Measurements from ENCODE around the gene GIPC3.

The GIPC3 gene, protein sequence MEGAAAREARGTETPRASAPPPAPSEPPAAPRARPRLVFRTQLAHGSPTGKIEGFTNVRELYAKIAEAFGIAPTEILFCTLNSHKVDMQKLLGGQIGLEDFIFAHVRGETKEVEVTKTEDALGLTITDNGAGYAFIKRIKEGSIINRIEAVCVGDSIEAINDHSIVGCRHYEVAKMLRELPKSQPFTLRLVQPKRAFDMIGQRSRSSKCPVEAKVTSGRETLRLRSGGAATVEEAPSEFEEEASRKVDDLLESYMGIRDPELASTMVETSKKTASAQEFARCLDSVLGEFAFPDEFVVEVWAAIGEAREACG

DNA sequence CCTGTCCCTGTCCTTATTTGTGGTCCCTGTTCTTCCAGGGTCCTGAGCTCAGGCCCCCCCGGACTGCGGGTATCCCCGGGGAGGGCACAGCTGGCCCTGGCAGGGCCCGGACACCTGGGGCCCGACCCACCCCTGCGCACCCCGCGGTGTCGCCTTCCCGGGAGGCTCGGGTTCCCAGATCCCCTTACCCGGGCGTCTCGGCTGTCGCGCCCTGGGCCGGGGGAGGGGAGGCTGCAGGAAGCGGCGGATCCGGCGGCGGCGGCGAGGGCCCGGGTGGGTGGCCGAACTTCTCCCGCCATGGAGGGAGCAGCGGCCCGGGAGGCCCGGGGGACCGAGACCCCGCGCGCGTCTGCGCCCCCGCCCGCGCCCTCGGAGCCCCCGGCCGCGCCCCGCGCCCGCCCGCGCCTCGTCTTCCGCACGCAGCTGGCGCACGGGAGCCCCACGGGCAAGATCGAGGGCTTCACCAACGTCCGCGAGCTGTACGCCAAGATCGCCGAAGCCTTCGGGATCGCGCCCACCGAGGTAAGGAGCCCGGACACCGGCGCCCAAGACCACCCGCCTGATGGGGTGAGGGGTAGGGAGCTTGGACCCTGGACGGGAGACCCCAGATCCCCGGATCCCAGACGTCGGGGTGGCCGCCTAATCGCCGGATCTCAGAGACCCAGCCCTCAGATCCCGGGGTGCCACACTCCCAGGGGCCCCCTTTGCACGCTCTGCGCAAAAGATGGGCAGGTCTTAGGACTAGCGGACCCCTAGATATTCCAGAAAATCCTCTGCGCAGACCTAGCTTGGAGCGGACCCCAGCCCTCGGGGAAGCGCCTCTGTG lies at the start of gene GIPC3:
GIPC3 (plus strand) TSS at position 178 of the 826 bp plus-strand sequence; CDS start at position 298, 120 bp downstream.
- DNase-seq (ENCODE audit: low spot score): no peak

DNA sequence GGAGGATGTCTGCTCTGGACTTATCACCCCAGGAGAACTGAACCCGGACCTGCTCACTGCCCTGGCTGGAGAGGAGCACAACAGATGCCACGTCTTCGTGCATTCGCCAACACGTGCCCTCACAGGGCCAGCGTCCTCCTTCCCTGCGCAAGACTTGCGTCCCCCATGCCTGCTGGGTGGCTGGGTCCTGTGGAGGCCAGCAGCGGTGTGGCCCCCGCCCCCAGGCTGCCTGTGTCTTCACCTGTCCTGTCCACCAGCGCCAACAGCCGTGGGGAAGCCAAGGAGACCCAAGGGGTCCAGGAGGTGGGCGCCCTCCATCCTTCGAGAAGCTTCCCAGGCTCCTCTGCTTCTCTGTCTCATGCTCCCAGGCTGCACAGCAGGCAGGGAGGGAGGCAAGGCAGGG lies 49.7 kb upstream of the GIPC3 start:
- no peak for DNase-seq (ENCODE audit: low spot score)

DNA sequence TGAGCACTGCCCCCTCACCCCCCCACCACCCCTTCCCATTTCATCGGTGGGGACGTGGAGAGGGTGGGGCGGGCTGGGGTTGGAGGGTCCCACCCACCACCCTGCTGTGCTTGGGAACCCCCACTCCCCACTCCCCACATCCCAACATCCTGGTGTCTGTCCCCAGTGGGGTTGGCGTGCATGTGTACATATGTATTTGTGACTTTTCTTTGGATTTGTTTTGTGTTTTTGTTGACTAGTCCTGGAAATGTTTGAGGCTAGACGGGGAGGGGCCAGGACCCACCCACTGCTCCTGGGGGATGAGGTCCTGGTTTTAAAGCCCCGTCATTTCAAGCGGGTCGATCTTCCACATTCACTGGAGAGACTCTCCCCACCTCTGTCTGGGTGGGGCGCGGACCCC lies 49.3 kb upstream of the GIPC3 start:
- DNase-seq (ENCODE audit: low spot score): no peak

DNA sequence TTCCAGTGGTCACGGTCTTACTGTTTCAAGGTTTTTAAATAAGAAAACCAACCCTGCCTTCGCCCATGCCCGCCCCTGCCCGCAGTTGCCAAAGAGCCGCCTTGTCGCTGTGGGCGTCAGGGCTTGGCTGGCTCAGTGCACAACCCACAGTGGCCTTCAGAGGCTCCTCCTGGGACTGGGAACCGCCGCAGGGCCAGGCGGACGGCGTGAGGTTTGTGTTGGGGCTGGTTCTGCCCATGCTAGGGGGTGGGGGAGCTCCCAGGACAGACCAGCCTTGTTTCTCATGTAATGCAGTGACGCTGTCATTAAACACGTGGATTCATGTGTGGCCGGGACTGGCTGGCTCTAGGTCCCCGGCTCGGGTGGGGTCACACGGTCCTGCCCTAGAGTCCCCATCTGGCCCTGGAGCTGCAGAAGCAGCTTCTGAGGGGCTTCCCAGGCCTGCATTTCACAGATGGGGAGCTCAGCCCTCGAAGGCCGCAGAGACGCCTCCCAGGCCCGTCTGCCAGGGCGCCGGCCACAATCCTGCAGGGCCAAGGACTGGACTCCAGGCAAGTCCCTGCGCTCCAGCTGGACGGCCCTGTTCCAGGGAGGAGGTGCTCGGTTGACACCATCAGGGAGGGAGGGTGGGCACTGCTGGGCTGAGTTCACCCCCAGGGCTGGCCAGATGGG lies 48.7 kb upstream of the GIPC3 start:
- DNase-seq (ENCODE audit: low spot score): no peak

DNA sequence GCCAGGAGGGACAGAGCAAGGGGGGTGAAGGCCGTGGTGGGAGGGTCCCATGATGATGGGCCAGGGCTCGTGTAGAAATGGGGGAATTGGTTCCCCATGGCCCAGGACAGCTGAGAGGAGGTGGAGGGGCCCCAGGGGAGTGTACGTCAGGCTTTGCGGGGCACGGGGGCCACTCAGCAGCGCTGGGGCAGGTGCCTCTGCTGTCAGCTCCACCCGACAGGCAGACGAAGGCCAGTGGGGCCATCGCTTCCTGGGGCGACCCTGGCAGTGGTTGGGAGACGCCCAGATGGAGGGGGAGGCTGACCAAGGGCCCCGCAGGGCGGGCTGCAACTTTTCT lies 48.2 kb upstream of the GIPC3 start:
- no peak for DNase-seq (ENCODE audit: low spot score)

DNA sequence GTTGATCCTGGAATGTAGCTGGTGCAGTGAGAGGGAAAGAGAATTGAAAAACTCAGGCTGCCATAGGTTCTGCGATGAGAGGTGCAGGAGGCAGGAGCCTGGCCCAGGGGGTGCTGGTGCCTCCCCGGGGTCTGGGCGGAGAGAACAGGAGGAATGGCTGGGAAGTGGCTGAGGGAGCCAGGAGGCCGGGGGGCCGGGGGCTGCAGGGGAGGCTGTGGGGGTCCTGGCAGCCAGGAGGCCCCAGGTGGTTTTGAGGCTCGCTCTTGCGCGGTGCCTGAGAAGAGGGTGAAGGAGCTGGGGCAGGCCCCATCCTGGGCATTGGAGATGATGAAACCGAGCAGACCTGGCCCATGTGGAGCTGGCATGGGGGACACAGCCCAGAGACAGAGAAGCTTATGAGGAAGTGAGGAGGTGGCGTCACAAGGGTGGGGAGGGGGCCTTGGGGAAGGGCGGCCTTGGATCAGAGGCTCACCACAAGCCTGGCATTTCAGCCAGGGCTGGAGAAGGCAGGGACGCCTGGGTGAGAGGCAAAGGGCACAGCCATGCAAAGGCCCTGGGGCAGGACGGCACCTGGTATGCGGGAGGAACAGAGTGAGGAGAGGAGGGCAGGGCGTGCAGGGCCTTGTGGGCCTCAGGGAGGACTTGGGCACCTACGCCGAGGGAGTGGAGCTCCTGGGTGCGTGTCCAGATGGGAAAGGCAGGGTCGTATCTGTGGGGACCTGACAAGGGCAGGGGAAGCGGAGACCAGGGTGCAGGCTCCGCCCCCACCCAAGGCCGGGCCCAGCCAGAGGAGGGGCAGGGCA lies 47.6 kb upstream of the GIPC3 start:
- no peak for DNase-seq (ENCODE audit: low spot score)

DNA sequence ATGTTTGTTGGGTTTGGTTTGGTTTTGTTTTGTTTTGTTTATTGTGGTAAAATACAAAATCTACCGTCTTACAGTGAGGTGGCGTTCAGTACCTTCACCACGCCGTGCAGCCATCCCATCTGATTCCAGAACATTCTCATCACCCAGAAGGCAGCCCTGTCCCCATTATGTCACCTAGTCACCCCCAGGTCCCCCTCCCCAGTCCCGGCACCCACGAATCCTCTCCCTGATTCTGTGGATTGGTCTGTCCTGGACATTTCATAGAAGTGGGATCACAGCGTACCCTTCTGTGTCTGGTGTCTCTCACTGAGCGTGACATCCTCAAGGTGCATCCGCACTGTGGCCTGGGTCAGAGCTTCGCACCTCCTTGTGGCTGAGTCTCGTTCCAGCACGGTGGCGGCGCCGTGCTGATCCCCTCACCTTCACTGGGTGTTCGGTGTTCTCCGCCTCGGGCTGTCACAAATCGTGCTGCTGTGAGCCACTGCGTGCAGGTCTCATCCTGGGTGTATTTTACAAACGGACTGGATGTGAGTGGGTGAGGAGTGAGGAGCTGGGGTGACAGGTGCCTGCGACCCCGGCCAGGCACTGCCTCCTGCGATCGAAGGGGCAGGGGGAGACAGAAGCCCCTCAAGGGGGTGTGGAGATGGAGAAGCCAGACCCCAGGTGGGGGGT lies 46.9 kb upstream of the GIPC3 start:
- no peak for DNase-seq (ENCODE audit: low spot score)

DNA sequence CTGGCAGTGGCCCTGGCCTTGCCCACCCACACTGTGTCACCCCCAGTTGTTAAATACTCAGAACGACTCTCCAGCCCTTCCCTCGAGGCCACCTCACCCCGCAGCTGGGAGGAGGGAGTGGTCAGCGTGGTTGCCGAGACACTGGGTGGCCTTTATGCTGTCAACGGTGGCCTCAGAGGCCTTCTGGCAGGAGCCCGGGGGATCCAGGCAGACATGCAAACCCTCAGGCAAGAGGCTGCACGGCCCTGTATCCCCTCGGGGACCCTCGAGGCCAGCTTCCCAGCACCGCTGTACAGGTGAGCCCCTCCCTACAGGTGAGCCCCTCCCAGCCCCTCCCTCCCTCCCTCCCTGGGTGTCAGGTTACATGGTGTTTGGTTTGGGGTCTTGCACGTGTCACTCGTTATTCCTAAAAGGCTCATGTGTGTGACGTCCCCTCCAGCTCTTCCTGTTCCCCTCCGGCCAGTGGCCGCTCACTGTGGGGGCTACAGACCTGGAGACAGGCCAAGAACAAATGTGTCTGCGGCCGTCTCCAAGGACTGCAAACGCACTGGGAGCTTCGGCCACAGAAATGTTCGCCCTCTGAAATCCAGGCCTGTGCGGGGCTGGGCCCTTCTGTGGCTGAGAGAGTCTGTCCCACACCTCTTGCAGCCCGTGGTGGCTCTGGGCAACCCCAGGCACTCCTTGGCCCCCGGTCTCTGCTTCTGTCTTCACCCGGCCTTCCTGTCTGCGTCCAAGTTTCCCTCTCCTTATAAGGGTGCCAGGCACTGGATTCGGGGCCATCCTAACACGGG lies 46.1 kb upstream of the GIPC3 start, which contains the start of gene TEKTIP1:
TEKTIP1 (plus strand) TSS at position 210 of the 791 bp plus-strand sequence; CDS start at position 214, 4 bp downstream.
- DNase-seq (ENCODE audit: low spot score): peak; percentile 58

DNA sequence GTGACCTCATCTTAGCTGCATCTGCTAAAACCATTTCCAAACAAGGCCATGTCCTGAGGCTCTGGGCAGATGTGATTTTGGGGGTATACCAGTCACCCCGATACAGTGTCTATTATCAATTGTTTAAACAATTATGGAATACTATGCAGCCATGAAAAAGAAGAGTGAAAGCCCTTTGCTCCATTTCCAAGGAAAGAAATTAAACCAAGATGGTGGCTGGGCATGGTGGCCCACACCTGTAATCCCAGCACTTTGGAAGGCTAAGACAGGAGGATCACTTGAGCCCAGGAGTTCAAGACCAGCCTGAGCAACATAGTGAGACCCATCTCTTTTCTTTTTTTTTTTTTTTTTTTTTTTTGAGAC lies 45.5 kb upstream of the GIPC3 start:
- DNase-seq (ENCODE audit: low spot score): no peak

DNA sequence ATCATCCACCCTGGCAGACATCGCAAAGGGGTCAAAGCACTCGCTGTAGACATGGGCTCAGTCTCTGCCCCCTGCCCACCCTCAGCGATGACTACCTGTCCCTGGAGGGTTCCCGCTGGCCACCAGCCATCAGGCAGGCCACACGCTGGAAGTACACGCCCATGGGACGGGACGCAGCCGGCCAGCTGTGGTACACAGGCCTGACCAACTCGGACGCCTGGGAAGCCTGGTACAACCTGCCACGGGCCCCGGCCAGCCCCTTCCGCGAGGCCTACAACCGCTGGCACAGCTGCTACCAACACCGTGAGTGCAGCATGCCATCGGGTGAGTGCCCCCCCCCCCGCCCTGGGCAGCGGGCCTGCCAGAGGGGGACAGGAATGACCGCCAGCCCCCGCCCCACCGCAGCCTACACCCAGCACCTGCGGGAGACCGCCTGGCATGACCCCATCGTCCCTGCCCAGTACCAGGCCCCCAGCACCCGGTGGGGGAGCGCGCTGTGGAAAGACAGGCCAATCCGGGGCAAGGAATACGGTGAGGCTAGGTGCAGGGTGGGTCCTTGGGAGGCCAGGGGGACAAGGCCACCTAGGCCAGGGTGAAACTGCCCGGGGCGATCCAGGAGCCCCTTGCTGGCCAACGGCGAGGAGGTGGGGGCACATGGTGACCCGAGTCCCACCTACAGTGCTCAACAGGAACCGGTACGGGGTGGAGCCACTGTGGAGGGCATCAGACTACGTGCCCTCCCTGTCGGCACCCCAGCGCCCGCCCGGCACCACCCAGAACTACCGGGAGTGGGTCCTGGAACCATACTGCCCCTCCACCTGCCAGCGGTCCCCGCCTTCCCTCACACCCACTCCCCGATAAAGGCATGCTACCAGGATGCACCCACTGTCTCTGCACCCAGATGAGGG lies 41.9 kb upstream of the GIPC3 start:
- no peak for DNase-seq (ENCODE audit: low spot score)

DNA sequence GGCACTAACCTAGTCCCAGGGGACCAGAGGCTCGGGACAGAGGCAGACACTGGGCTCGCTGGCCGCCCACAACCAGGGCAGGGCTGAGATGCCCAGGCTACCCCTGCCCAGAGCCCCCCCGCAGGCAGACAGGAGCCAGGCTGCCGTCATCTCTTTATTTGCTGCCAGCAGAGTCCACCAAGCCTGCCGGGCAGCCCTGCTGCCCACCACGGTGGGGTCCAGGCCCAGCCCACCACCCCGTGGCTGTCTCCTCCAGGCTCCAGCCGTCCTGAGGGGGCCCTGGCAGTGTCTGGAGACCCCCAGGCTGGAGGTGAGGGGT lies 41.3 kb upstream of the GIPC3 start:
- DNase-seq (ENCODE audit: low spot score): no peak

DNA sequence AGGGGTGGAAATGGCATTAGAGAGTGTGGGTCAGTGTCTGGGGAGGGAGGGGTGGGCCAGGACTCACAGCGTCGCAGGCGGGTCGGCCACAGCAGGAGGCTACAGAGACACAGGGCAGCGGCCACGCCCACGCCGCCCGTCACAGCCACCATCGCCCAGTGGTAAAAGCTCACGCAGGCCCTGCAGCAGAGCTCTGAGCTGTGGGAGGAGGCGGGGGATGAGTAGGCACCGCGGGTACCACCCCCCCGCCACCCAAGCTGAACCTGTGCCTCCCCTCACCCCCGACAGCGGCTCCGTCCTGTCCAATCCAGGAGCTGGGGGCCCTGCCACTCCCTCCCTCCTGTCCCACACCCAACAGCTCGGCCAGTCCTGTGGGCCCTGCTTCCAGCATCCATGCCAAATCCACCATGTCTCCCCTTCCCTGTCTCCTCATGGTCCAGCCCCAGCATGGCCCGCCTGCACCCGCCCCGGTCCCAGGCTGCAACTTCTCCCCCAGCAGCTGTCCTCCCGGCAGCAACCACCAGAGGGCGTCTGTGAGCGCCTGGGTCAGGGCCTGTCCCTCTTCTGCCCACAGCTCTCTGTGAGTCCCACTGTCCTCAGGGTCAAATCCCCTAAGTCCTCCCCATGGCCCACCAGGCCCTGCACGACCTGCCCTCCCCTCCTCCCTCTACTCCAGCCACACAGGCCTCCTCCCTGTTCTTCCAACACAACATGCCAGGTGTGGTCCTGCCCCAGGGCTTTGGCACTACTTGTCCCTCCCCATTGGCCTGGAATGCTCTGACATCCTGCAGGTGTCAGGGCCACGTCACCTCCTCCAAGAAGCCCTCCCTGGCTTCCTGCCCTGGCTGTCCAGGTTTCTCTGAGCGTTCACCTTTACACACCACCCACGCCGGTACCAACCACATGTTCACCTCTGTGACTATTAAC lies 40.3 kb upstream of the GIPC3 start:
- peak; percentile 92 for DNase-seq (ENCODE audit: low spot score)

DNA sequence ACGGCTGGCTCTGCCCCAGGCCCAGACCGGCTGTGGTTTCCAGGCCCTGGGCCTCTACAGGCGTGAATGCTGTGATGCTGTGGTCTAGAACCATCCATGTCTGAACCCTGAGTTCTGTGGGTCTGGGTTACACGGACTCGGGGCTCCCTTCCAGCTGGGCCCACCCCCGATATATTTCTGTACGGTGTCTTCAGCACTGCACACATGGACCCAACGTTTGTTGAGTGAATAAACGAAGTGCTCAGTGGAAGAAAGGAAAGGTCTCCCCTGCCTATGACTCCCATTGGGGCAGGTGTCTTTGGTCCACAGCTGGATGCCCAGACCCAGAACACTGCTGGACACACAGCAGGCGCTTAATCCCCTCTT lies 39.6 kb upstream of the GIPC3 start:
- DNase-seq (ENCODE audit: low spot score): no peak

DNA sequence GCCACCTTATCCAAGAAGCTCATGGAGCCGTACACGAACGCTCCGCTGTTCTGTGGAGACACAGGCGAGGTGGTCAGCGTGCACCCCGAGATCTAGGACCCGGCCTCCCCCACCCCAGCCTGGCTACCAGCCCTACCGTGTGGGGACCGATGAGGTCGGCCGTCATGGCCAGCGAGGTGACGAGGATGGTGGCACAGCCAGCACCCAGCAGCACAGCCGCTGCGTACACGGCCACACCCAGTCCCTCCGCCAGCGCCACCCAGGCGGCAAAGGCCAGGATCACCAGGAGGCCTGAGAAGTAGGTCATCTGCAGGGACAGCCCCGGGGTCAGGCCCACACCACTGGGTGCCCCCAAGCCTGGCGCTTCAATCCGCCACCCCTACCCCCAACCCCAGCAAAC lies 39.2 kb upstream of the GIPC3 start:
- no peak for DNase-seq (ENCODE audit: low spot score)

DNA sequence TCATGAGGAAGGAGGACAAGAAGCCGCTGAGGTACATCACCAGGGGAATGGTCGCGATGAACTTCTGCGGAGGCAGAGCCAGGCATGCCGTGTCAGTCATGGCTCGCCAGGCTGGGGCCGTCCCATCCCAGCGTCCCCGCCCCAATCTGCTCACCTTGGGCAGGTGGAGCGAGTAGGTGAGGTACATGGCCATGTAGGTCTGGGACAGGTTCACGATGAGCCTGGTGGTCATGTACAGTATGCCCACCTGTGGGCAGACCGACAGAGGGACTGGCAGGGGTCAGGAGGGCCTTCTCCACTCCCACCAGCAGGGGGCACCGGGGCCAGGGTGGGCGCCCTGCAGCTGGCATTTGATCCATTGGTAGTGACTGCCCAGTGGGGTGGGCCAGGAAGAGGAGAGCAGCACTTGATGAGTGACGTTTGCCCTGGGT lies 38.0 kb upstream of the GIPC3 start:
- no peak for DNase-seq (ENCODE audit: low spot score)

DNA sequence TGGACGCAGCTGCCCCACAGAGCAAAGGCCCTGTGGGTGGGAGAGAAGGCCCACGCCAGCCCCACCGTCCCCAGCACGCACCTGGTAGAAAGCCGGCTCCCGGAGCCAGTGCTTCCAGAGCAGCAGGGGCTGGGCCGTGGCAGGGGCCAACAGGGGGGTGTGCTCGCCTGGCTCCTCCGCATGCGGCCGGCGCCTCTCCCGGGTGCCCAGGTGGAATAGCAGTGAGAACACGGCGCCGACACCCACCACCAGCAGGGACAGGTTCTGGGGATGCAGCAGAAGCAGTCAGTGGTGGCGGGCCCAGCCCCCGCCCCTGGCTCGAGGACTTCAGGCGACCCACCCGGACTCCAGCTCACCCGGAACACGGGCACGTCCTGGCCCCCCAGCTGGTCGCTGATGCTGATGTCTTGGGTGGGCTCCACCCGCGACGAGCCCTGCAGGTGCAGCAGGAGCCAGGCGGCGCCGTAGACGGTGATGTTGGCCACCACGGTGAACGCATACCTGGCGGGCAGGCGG lies 37.5 kb upstream of the GIPC3 start:
- DNase-seq (ENCODE audit: low spot score): no peak

DNA sequence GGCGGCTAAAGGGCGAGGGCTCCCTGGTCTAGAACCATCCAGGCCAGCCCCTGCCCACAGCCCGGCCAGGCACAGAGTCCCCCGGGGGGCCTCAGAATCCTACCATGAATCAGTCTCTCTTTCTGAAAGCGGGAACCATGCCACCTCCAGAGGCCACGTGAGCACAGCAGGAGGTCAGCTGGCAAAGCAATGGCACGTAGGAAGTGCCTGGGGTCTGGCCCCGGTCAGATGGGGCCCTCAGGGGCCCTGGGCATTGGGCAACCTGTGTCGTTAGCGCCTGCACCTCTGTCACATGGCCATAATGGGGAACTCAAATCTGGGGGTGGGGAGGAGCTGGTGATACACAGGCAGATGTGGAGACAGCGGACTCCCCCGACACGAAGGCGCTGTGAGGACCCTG lies 36.7 kb upstream of the GIPC3 start:
- DNase-seq (ENCODE audit: low spot score): no peak

DNA sequence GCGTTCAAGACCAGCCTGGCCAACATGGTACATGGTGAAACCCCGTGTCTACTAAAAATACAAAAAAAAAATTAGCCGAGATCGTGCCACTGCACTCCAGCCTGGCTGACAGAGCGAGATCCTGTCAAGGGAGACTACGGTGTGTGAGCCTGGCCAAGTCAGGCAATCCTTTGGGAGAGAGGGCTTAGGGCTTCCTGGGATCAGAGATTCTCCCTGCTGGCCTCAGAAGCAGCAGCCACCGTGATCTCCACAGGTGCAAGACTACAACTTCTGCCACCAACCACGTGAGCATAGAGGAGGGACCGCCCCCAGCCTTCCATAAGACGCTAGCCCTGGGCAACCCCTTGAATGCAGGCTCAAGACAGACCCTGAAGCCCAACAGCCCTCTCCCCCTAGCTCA lies 35.5 kb upstream of the GIPC3 start:
- no peak for DNase-seq (ENCODE audit: low spot score)
